Panc1 (cell line): ENCODE measurements around the gene UTS2R. TPM values are rescaled to one million over a fixed set of nuclear protein-coding genes. Genes with fewer than 3 reads are reported as not detected.

Source experiments
- ATAC-seq: fragments of 200-7000 bp; cut with Tn5 transposase; 2 replicates; pipeline ENCODE4 v1.9.1; 2020; ENCODE audit warnings: mild to moderate bottlenecking, moderate library complexity
- BruUV-seq: library from RNA; stranded (reverse); fragments of 400-500 nt; replicated peaks from 2 replicates; lab custom pipeline; 2021; lab: Mats Ljungman, UMichigan
- CTCF ChIA-PET: fragments of 300-600 bp; sonication (Branson Sonifier 250); formaldehyde crosslinking; loops from one replicate; lab custom pipeline; 2022; ENCODE audit warnings: antibody characterized with exemption; lab: Charles Lee
- POLR2A ChIA-PET: fragments of 300-600 bp; sonication (Branson Sonifier 250); formaldehyde crosslinking; loops from one replicate; lab custom pipeline; 2022; ENCODE audit warnings: antibody characterized with exemption; lab: Charles Lee
- DNase-seq: peaks from one replicate; pipeline ENCODE4 v3.0.0-alpha.2; 2010; ENCODE audit warnings: low read depth, low spot score
- H3K27ac ChIP-seq: 2 replicates; pipeline ENCODE4 v1.5.1; 2011; ENCODE audit warnings: mild to moderate bottlenecking, low read length, inconsistent platforms
- H3K27me3 ChIP-seq: fragments of 200-500 bp; sonication (Bioruptor generic); 2 replicates; pipeline ENCODE4 v1.6.0; 2014; ENCODE audit warnings: low read length, inconsistent platforms; ENCODE audit not compliant: control insufficient read depth, insufficient read depth
- H3K36me3 ChIP-seq: fragments of 200-500 bp; sonication (Bioruptor generic); 2 replicates; pipeline ENCODE4 v1.5.1; 2014; ENCODE audit warnings: inconsistent platforms, mild to moderate bottlenecking, low read length, moderate library complexity; ENCODE audit not compliant: control insufficient read depth, insufficient read depth
- H3K4me1 ChIP-seq: 2 replicates; pipeline ENCODE4 v1.5.1; 2011; ENCODE audit warnings: inconsistent platforms, mild to moderate bottlenecking, low read length, moderate library complexity; ENCODE audit not compliant: control insufficient read depth, insufficient read depth
- H3K4me3 ChIP-seq, 2 experiments: 2 replicates each; pipeline ENCODE4 v1.5.1; 2011 to 2012; ENCODE audit warnings: low read depth in 2 of 2, low read length in 2 of 2, mild to moderate bottlenecking in 2 of 2, inconsistent platforms in 1 of 2, moderate library complexity in 1 of 2
- H3K9me3 ChIP-seq: fragments of 200-500 bp; sonication (Bioruptor generic); 2 replicates; pipeline ENCODE4 v1.5.1; 2014; ENCODE audit warnings: low read depth, mild to moderate bottlenecking, inconsistent platforms, low read length, moderate library complexity; ENCODE audit not compliant: control insufficient read depth, insufficient read depth
- POLR2AphosphoS5 ChIP-seq: IDR thresholded peaks from 2 replicates; pipeline ENCODE4 v1.6.1; 2012; ENCODE audit warnings: mild to moderate bottlenecking, low read depth, low read length, moderate library complexity
- REST ChIP-seq, 2 experiments: IDR thresholded peaks; 2 replicates each; pipeline ENCODE4 v1.6.1; 2011 to 2012; ENCODE audit warnings: low read depth in 2 of 2, control low read depth in 1 of 2, low read length in 1 of 2, mild to moderate bottlenecking in 1 of 2, moderate library complexity in 1 of 2; ENCODE audit not compliant: insufficient read depth in 1 of 2
- SIN3A ChIP-seq: IDR thresholded peaks from 2 replicates; pipeline ENCODE4 v1.6.1; 2012; ENCODE audit warnings: low read depth, mild to moderate bottlenecking, low read length, moderate library complexity, borderline replicate concordance; ENCODE audit not compliant: insufficient read depth
- TCF7L2 ChIP-seq: IDR thresholded peaks from 2 replicates; pipeline ENCODE4 v1.6.1; 2011; ENCODE audit warnings: mild to moderate bottlenecking, low read depth, low read length, inconsistent platforms
- in situ Hi-C: cut with HindIII; loops from 2 replicates; pipeline ENCODE4 v1.10.0; 2016; ENCODE audit warnings: low sequenced_read_pairs, low pct_unique_long_range_greater_than_20kb
- intact Hi-C: fragments of 100-400 bp; cut with micrococcal nuclease; formaldehyde crosslinking; loops from one replicate; pipeline ENCODE4 v1.10.0; 2022; ENCODE audit not compliant: unreplicated experiment
- total RNA-seq: library from RNA; stranded (reverse); gene quantifications from one replicate; pipeline ENCODE4 v1.2.1, GENCODE V29; 2021; ENCODE audit not compliant: unreplicated experiment
- TF ChIP-seq, protein P1 (sequence below): fragments of 450-650 bp; IDR thresholded peaks from 2 replicates; pipeline ENCODE4 v1.5.1; 2017; ENCODE audit warnings: mild to moderate bottlenecking

The UTS2R gene
- total RNA-seq, 1 experiment from 2014 or later, result 0.39 TPM

GRCh38 chr17:82331345-82331939 lies 40.1 kb upstream of the UTS2R start:
- no peak for TF ChIP-seq TCF7L2
- no peak for TF ChIP-seq REST (IDR thresholded peaks at IDR 0.05; ENCODE audit: insufficient read depth in 1 of 2, low read depth in 2 of 2, low read length in 1 of 2)
- TF ChIP-seq SIN3A, result no peak
- TF ChIP-seq POLR2AphosphoS5, result no peak
- TF ChIP-seq, protein P1, sequence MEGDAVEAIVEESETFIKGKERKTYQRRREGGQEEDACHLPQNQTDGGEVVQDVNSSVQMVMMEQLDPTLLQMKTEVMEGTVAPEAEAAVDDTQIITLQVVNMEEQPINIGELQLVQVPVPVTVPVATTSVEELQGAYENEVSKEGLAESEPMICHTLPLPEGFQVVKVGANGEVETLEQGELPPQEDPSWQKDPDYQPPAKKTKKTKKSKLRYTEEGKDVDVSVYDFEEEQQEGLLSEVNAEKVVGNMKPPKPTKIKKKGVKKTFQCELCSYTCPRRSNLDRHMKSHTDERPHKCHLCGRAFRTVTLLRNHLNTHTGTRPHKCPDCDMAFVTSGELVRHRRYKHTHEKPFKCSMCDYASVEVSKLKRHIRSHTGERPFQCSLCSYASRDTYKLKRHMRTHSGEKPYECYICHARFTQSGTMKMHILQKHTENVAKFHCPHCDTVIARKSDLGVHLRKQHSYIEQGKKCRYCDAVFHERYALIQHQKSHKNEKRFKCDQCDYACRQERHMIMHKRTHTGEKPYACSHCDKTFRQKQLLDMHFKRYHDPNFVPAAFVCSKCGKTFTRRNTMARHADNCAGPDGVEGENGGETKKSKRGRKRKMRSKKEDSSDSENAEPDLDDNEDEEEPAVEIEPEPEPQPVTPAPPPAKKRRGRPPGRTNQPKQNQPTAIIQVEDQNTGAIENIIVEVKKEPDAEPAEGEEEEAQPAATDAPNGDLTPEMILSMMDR, result no peak
- H3K4me3 ChIP-seq, result no peak overlapping the region
- H3K27me3 ChIP-seq, result no peaks in the 10 kb centered on the region
- ChIA-PET CTCF (no interaction called here), POLR2A (no interaction called here)
- intact Hi-C loops, result loop anchor here (5.0 kb wide), 1 partner anchor 34 kb away; no protein-coding TSS in a partner anchor
- H3K4me1 ChIP-seq, result peaks cover 58% of the 10 kb centered on the region
- in situ Hi-C loops, result no loop called here
- BruUV-seq, result no TSS peak
- ATAC-seq, result no peak
- no peak overlapping the region for H3K27ac ChIP-seq
- DNase-seq, result no peak
- H3K9me3 ChIP-seq, result no peaks in the 10 kb centered on the region
- H3K36me3 ChIP-seq, result peaks cover 2% of the 10 kb centered on the region; the same call in 1 of the 2 replicates

DNA sequence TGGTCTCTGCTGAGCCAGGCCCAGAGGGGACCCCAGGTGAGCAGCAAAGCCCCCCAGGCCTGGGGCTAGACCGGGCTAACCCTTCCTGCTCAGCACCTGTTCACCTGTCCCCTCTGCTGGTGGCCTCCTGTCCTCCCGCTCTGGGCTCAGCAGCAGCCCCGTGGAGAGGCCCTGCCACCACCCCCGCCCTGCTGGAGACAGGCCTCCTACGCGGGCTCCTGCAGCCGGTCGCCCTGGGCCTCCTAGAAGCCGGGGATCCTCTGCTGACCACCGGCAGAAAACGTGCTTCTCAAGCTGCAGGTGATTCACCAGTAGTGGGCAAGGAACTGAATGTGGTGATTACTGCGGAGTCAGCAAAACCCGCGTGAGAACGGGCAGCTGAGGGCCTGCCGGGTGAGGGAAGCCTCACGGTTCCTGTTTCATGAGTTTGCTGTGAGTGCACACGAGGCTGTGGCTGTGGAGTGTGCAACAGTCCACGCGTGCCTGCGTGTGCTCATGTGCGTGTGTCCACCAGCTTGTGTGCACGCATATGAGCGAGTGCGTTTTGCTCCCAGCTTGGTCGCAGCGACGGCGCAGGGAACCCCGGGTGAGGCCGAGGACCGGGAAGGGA lies 38.8 kb upstream of the UTS2R start:
- no peaks in the 10 kb centered on the region for H3K9me3 ChIP-seq
- peak; percentile 42 for ATAC-seq
- intact Hi-C loops (loop anchor here (5.0 kb wide), 1 partner anchor 35 kb away; no protein-coding TSS in a partner anchor), in situ Hi-C loops (no loop called here)
- H3K27ac ChIP-seq, result peak overlapping the region; percentile 46; the same call in 1 of the 2 replicates
- H3K27me3 ChIP-seq, result no peaks in the 10 kb centered on the region
- BruUV-seq, result no TSS peak
- H3K36me3 ChIP-seq, result peaks cover 2% of the 10 kb centered on the region; the same call in 1 of the 2 replicates
- H3K4me1 ChIP-seq, result peaks cover 67% of the 10 kb centered on the region
- ChIA-PET POLR2A (no interaction called here), CTCF (interaction anchor here (1.0 kb wide), 1 partner anchor 10 kb away, joined by 4 read pairs; no protein-coding TSS in a partner anchor)
- TF ChIP-seq SIN3A (no peak), TCF7L2 (no peak), REST (IDR thresholded peaks at IDR 0.05; ENCODE audit: insufficient read depth in 1 of 2, low read depth in 2 of 2, low read length in 1 of 2) (no peak), POLR2AphosphoS5 (no peak)
- TF ChIP-seq, protein P1, result no peak
- peak overlapping the region; percentile 43 to 71 for H3K4me3 ChIP-seq
- no peak for DNase-seq
